T-helper 1 cell treated with Interleukin-12 subunit alpha and Interleukin-12 subunit beta and Interleukin-4 antibody, amounts not matched to agents 30 ng/mL and 1 ng/mL, for 36 hours (primary cell): ENCODE data around the gene SFRP5. TPM values are rescaled to one million over a fixed set of nuclear protein-coding genes. Genes with fewer than 3 reads are reported as not detected.

Experiments
- total RNA-seq: library from RNA; stranded (reverse); gene quantifications from 2 replicates; pipeline ENCODE4 v1.2.3, GENCODE V29; 2022

Gene SFRP5
- total RNA-seq, 1 donor from 2014 or later = not detected

Other genes starting within 250 kb of the SFRP5 start
- 0.32 TPM in 1 of 2 replicates, not detected in the other for gene ANKRD2, start 199.2 kb downstream of the SFRP5 start, total RNA-seq
- gene HOGA1, start 187.6 kb downstream of the SFRP5 start, total RNA-seq = not detected in 2 replicates
- not detected in 2 replicates for gene C10orf62, start 182.3 kb downstream of the SFRP5 start, total RNA-seq
- 1.1 and 1.3 TPM in 2 replicates for gene MORN4, start 138.5 kb downstream of the SFRP5 start, total RNA-seq
- 13.9 and 14.1 TPM in 2 replicates for gene PI4K2A, start 131.3 kb downstream of the SFRP5 start, total RNA-seq
- 0.42 and 0.83 TPM in 2 replicates for gene AVPI1, start 84.8 kb downstream of the SFRP5 start, total RNA-seq
- gene MARVELD1, start 58.3 kb downstream of the SFRP5 start, total RNA-seq = 2.7 TPM in 2 replicates
- gene ZFYVE27, start 34.9 kb downstream of the SFRP5 start, total RNA-seq = 33.1 and 33.6 TPM in 2 replicates
- gene GOLGA7B, start 77.8 kb upstream of the SFRP5 start, total RNA-seq = 5.3 and 5.5 TPM in 2 replicates